Smooth muscle cell (in vitro differentiated cells): Measurements from ENCODE around the gene ANKS6. TPM values are rescaled to one million over a fixed set of nuclear protein-coding genes. Genes with fewer than 3 reads are reported as not detected.

Experiments
- DNase-seq: peaks from one replicate; lab custom pipeline; 2025; ENCODE audit not compliant: unreplicated experiment; lab: John Stamatoyannopoulos, UW
- H2AFZ ChIP-seq: fragments of 200-600 bp; sonication (generic); 2 replicates; pipeline ENCODE4 v1.6.0; 2016; ENCODE audit warnings: antibody characterized with exemption, low read depth, mild to moderate bottlenecking
- H3F3A ChIP-seq: fragments of 200-600 bp; sonication (generic); 2 replicates; pipeline ENCODE4 v1.6.0; 2017; ENCODE audit warnings: antibody characterized with exemption, low read depth
- H3K27ac ChIP-seq: fragments of 200-600 bp; sonication (generic); 2 replicates; pipeline ENCODE4 v1.5.1; 2016; ENCODE audit warnings: low read depth, mild to moderate bottlenecking
- H3K27me3 ChIP-seq: fragments of 200-600 bp; sonication (generic); 2 replicates; pipeline ENCODE4 v1.6.1; 2016; ENCODE audit warnings: low read depth, mild to moderate bottlenecking
- H3K36me3 ChIP-seq: fragments of 200-600 bp; sonication (generic); 2 replicates; pipeline ENCODE4 v1.5.1; 2016; ENCODE audit warnings: low read depth
- H3K4me1 ChIP-seq: fragments of 200-600 bp; sonication (generic); 2 replicates; pipeline ENCODE4 v1.5.1; 2016; ENCODE audit warnings: low read depth
- H3K4me2 ChIP-seq: fragments of 200-600 bp; sonication (generic); 2 replicates; pipeline ENCODE4 v1.6.0; 2016; ENCODE audit warnings: mild to moderate bottlenecking
- H3K4me3 ChIP-seq: fragments of 200-600 bp; sonication (generic); 2 replicates; pipeline ENCODE4 v1.5.1; 2016; ENCODE audit warnings: mild to moderate bottlenecking
- H3K79me2 ChIP-seq: fragments of 200-600 bp; sonication (generic); 2 replicates; pipeline ENCODE4 v1.6.0; 2016; ENCODE audit warnings: low read depth, mild to moderate bottlenecking
- H3K9ac ChIP-seq: fragments of 200-600 bp; sonication (generic); 2 replicates; pipeline ENCODE4 v1.6.0; 2016; ENCODE audit warnings: low read depth
- H3K9me3 ChIP-seq: fragments of 200-600 bp; sonication (generic); replicated peaks from 2 replicates; pipeline ENCODE4 v1.5.1; 2016; ENCODE audit warnings: low read depth
- H4K20me1 ChIP-seq: fragments of 200-600 bp; sonication (generic); 2 replicates; pipeline ENCODE4 v1.6.0; 2016; ENCODE audit warnings: low read depth
- CTCF ChIP-seq: fragments of 200-600 bp; sonication (generic); IDR thresholded peaks from 2 replicates; pipeline ENCODE4 v1.5.1; 2017; ENCODE audit warnings: borderline replicate concordance, mild to moderate bottlenecking, antibody characterized with exemption; ENCODE audit not compliant: insufficient read depth, poor library complexity, severe bottlenecking
- WGBS: methylation state at CpG from one replicate; pipeline ENCODE4 v1.1.7; 2016; ENCODE audit warnings: low lambda C conversion rate; 5-methylcytosine and 5-hydroxymethylcytosine counted together
- polyA plus RNA-seq: library from polyadenylated mRNA; unstranded; fragments of >200 nt; fragmentation: Nextera tagmentation; extraction: Ambion mirVana; gene quantifications from 2 replicates; pipeline ENCODE4 v1.2.1, GENCODE V29; 2016
- total RNA-seq: library from RNA; depleted of rRNA; stranded (reverse); fragments of >200 nt; gene quantifications from 2 replicates; pipeline ENCODE4 v1.2.3, GENCODE V29; 2014

The ANKS6 gene
- total and polyA plus RNA-seq, 2 experiments from 2014 or later, result 10.5 to 13.6 TPM

- no peak for TF ChIP-seq CTCF
- WGBS, result 84% methylated on average over 12 of the region's 12 CpGs
Measured at GRCh38 chr9:98736226-98736625, 60.1 kb downstream of the ANKS6 start.

DNA sequence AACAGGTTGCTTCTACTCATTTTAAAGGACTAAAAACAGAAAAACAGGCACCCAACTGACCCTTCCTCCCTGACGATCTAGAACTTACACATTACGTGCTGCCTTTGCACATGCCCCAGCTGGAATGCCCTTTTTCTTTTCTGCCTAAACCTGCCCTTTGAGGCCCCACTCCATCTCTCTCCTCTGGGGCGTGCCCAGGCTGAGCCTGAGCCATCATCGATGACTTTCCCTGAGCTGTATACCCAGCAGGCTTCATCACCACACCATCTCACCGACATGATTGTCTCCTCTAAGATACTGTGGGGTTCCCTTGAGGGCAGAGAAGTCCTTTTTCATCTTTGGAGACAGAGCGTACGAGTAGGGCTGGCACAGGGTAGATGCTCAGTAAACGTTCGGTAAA, 63.6 kb downstream of the ANKS6 start:
- Histone ChIP-seq H3K9ac (no peak overlapping the region), H3K4me3 (no peak overlapping the region), H3K4me1 (no peaks in the 10 kb centered on the region), H3K36me3 (peaks cover 3% of the 10 kb centered on the region), H3K4me2 (no peak overlapping the region), H3K27me3 (no peaks in the 10 kb centered on the region), H3F3A (no peaks in the 10 kb centered on the region), H3K27ac (no peak overlapping the region), H4K20me1 (no peaks in the 10 kb centered on the region), H2AFZ (no peak overlapping the region), H3K9me3 (no peaks in the 10 kb centered on the region), H3K79me2 (no peaks in the 10 kb centered on the region)
- WGBS, result 93% methylated on average over 9 of the region's 9 CpGs
- no peak for TF ChIP-seq CTCF
- DNase-seq, result no peak

More at GRCh38 chr9:98736226-98736625, 60.1 kb downstream of the ANKS6 start:
- Histone ChIP-seq H3K9me3 (no peaks in the 10 kb centered on the region), H3K27me3 (no peaks in the 10 kb centered on the region), H4K20me1 (no peaks in the 10 kb centered on the region), H3K79me2 (no peaks in the 10 kb centered on the region), H3F3A (no peaks in the 10 kb centered on the region), H3K27ac (no peak overlapping the region), H3K9ac (no peak overlapping the region), H3K36me3 (peaks cover 3% of the 10 kb centered on the region), H3K4me1 (no peaks in the 10 kb centered on the region), H3K4me3 (no peak overlapping the region), H3K4me2 (no peak overlapping the region), H2AFZ (no peak overlapping the region)
- DNase-seq, result no peak

DNA sequence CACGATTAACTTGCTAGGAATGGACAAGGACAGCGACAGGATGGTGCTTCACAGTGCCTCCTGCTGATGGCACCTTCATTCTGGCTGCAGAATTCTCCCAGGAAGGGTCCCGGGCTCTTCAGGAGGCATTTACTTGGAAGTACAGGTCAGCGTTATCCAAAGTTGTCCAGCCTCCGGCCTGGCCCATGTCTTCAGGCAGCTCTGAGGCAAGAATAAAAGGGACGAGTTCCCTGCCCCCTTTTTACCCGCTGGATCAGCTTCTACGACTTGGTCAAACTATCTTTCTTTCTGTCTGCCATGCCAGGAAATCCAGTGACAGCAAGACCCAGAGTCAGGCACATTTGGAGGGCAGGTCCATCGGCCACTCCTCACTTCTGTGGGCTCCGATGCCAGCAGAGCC, 64.3 kb downstream of the ANKS6 start:
- H3K4me1 ChIP-seq, result no peaks in the 10 kb centered on the region
- H3K9me3 ChIP-seq, result no peaks in the 10 kb centered on the region
- no peak overlapping the region for H3K4me2 ChIP-seq
- H3K4me3 ChIP-seq, result no peak overlapping the region
- no peak overlapping the region for H2AFZ ChIP-seq
- H3F3A ChIP-seq, result no peaks in the 10 kb centered on the region
- no peaks in the 10 kb centered on the region for H4K20me1 ChIP-seq
- no peaks in the 10 kb centered on the region for H3K36me3 ChIP-seq
- 90% methylated on average over 10 of the region's 10 CpGs for WGBS
- TF ChIP-seq CTCF, result no peak
- H3K27ac ChIP-seq, result no peak overlapping the region
- H3K27me3 ChIP-seq, result no peaks in the 10 kb centered on the region
- H3K79me2 ChIP-seq, result no peaks in the 10 kb centered on the region
- DNase-seq, result no peak
- H3K9ac ChIP-seq, result no peak overlapping the region

DNA sequence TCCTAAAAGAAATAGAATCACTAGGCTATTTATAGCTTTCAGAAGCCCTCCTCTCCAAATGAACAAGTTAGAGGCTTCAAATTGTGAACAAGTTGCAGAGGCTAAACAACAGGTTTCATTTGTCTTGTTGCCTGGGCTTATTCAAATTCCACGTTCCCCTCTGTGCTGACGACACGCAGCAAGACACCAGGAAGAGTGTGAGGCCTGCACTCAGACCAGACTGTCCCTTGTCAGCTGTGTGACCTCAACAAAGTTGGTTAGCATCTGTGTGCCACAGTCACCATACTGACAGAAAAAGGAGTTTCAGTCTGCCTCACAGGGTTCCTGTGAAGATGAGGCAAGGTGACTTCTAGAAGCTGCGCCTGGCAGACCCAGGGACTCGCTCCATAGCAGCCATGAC, 65.5 kb downstream of the ANKS6 start:
- Histone ChIP-seq H3F3A (no peaks in the 10 kb centered on the region), H4K20me1 (no peaks in the 10 kb centered on the region), H2AFZ (no peak overlapping the region), H3K9ac (no peak overlapping the region), H3K4me3 (no peak overlapping the region), H3K4me1 (no peaks in the 10 kb centered on the region), H3K27me3 (no peaks in the 10 kb centered on the region), H3K36me3 (no peaks in the 10 kb centered on the region), H3K4me2 (no peak overlapping the region), H3K79me2 (no peaks in the 10 kb centered on the region), H3K9me3 (no peaks in the 10 kb centered on the region), H3K27ac (no peak overlapping the region)
- no peak for DNase-seq
- TF ChIP-seq CTCF, result no peak
- 95% methylated on average over 5 of the region's 5 CpGs for WGBS
